GM18951 (cell line): ENCODE data around the gene PIP4P1.
A peak's percentile ranks its signal among the peaks of the same experiment; 100 is the strongest.

Source experiments
- POLR2A ChIP-seq: IDR thresholded peaks from 4 replicates; pipeline ENCODE4 v1.6.1; 2011; ENCODE audit warnings: mild to moderate bottlenecking; ENCODE audit not compliant: insufficient read length, insufficient read depth; ENCODE audit errors: extremely low read depth
- in situ Hi-C: fragments of 300-500 bp; cut with MboI; formaldehyde crosslinking; loops from one replicate; pipeline ENCODE4 v1.12.0; 2022; ENCODE audit warnings: low sequenced_read_pairs, mixed read lengths, inconsistent platforms; ENCODE audit not compliant: unreplicated experiment

PIP4P1 gene

DNA sequence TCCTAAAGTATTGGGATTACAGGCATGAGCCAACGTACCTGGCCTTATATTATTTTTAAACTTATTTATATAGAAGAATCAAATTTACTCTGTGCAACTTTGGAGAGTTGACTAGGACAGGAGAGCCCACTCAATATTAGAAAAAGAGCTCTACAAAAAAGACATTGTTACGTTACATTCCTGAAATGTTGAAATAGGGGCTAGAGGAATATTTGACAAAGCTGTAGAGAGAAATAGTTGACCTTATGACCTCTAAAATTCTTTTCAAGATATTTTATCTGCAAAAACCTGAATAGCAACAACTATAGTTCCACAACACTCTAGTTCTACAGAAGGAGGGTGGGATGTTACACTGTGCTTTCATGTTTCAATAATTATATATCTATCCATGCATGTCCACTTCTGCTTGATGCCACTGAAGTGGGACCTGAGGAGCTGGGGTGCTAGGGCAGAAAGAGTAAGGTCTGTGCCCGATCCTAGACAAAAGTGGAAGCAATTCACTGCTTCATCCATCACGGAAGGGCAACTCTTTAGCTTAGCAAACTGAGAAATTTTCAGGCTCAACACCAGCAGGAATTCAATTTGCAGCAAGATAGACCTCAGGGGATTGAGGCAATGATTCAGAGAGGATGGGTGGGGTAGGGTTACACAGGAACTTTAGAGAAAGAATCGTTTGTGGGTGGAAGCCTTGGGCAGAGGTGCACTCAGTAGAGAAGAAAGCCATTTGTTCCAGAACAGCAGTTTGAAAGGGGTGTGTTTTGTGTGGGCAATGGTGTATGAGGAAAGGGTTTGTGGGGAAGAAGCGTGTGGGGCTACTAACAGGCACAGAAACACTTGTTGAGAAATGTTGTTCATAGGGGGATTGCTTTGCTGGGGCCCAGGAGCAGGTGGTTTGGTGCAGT, 28.1 kb upstream of the PIP4P1 start:
- no peak for TF ChIP-seq POLR2A
- in situ Hi-C loops, result no loop called here

GRCh38 chr14:20487396-20487725, 26.1 kb upstream of the PIP4P1 start:
- no peak for TF ChIP-seq POLR2A
- in situ Hi-C loops, result no loop called here

- TF ChIP-seq POLR2A, result no peak
- in situ Hi-C loops, result no loop called here
Observed at GRCh38 chr14:20486684-20487395, 25.6 kb upstream of the PIP4P1 start.

GRCh38 chr14:20485900-20486299, 24.7 kb upstream of the PIP4P1 start:
- in situ Hi-C loops, result no loop called here
- no peak for TF ChIP-seq POLR2A

DNA sequence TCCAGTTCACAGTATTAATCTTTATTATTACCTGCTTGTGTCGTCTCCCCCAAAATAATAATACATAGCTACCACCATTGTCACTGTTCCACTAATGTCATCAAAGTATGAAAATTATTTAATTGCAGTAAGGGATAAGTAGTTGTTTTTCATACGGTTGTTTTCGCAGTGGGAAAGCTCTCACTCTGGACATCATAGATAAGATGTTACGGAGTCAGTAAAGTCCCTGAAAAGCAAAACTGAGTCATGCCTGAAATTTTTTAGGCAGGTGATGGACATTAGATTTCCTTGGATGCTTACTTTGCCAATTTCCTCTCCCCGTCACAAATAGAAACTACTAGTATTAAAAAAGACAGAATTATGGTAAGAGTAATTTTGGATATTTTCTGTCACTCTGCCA, 21.1 kb upstream of the PIP4P1 start:
- in situ Hi-C loops, result no loop called here
- no peak for TF ChIP-seq POLR2A

DNA sequence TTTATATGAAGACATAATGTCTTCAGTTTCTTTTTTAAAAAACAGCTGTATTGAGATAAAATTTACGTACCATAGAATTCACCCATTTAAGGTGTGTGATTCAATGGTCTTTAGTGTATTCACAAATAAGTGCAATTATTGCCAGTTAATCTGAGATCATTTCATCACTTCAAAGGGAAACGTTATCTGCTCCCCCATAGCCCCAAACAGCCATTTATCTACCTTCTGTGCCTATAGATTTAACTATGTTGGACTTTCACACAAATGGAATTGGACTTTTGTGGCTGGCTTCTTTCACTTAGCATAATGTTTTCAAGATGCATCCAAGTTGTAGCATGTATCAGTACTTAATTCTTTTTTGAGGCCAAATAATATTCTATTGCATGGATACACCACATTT, 17.7 kb upstream of the PIP4P1 start:
- in situ Hi-C loops, result no loop called here
- no peak for TF ChIP-seq POLR2A

GRCh38 chr14:20477211-20477876, 16.1 kb upstream of the PIP4P1 start:
- in situ Hi-C loops, result no loop called here
- no peak for TF ChIP-seq POLR2A

DNA sequence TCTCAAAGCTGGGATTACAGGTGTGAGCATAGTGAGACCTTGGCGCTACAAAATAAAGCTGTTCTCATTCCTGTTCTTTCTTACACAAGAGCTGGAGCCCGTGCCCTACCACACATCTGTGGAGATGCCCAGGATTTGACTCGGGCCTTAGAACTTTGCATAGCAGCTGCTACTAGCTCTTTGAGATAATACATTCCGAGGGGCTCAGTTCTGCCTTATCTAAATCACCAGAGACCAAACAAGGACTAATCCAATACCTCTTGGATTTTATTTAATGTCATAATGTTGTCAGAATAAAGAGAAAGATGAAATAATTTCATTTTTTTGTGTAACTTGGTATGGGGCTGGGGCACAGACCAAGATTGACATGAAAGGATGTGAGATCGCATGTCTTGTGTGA, 15.5 kb upstream of the PIP4P1 start:
- in situ Hi-C loops, result no loop called here
- TF ChIP-seq POLR2A, result no peak

- in situ Hi-C loops, result no loop called here
- TF ChIP-seq POLR2A, result no peak
Observed at GRCh38 chr14:20472536-20473169, 11.4 kb upstream of the PIP4P1 start.

- no peak for TF ChIP-seq POLR2A
- in situ Hi-C loops, result no loop called here
Observed at GRCh38 chr14:20470603-20470901, 9.3 kb upstream of the PIP4P1 start.

GRCh38 chr14:20469890-20470602, 8.8 kb upstream of the PIP4P1 start:
- in situ Hi-C loops, result no loop called here
- TF ChIP-seq POLR2A, result no peak

- in situ Hi-C loops, result no loop called here
- TF ChIP-seq POLR2A, result peak; percentile 100
Observed at GRCh38 chr14:20469242-20469889, 8.1 kb upstream of the PIP4P1 start, which contains the start of gene PNP. Gene PNP (plus strand): TSS chr14:20469406. CDS start chr14:20469525, 119 bp downstream.
